HEK293T (cell line): ENCODE results near the gene PRLHR.

Source experiments
- CTCF ChIA-PET: fragments of 350-600 bp; formaldehyde crosslinking; extraction: SDS; loops from one replicate; lab custom pipeline; 2021; ENCODE audit warnings: antibody characterized with exemption, inconsistent platforms; lab: Yijun Ruan, JAX
- POLR2A ChIA-PET: fragments of 350-600 bp; formaldehyde crosslinking; extraction: SDS; loops from one replicate; lab custom pipeline; 2020; ENCODE audit warnings: antibody characterized with exemption, inconsistent platforms; lab: Yijun Ruan, JAX
- DNase-seq: peaks from one replicate; pipeline ENCODE4 v3.0.0; 2012; ENCODE audit warnings: mixed read lengths; ENCODE audit errors: extremely low spot score
- ARNT ChIP-seq: fragments of 450-650 bp; IDR thresholded peaks from 2 replicates; pipeline ENCODE4 v1.6.1; 2017; ENCODE audit warnings: mild to moderate bottlenecking
- BHLHE40 ChIP-seq: fragments of 450-650 bp; IDR thresholded peaks from 2 replicates; pipeline ENCODE4 v1.6.1; 2016; ENCODE audit warnings: mild to moderate bottlenecking, moderate library complexity, borderline replicate concordance
- CTBP1 ChIP-seq: fragments of 450-650 bp; IDR thresholded peaks from 2 replicates; pipeline ENCODE4 v1.6.1; 2016; ENCODE audit warnings: borderline replicate concordance
- ELF4 ChIP-seq: fragments of 450-650 bp; IDR thresholded peaks from 2 replicates; pipeline ENCODE4 v1.6.1; 2017; ENCODE audit warnings: antibody characterized with exemption
- FOXA1 ChIP-seq: fragments of 450-650 bp; IDR thresholded peaks from 2 replicates; pipeline ENCODE4 v1.6.1; 2016; ENCODE audit warnings: mild to moderate bottlenecking
- FOXK2 ChIP-seq: fragments of 450-650 bp; IDR thresholded peaks from 2 replicates; pipeline ENCODE4 v1.6.1; 2016; ENCODE audit warnings: mild to moderate bottlenecking
- FOXM1 ChIP-seq: fragments of 450-650 bp; IDR thresholded peaks from 2 replicates; pipeline ENCODE4 v1.6.1; 2017; ENCODE audit warnings: mild to moderate bottlenecking, borderline replicate concordance
- HDGF ChIP-seq: fragments of 450-650 bp; IDR thresholded peaks from 2 replicates; pipeline ENCODE4 v1.6.1; 2017; ENCODE audit warnings: antibody characterized with exemption, borderline replicate concordance
- L3MBTL2 ChIP-seq: fragments of 450-650 bp; conservative IDR thresholded peaks from 2 replicates; pipeline ENCODE4 v1.6.1; 2016; ENCODE audit warnings: mild to moderate bottlenecking
- LEF1 ChIP-seq: fragments of 450-650 bp; IDR thresholded peaks from 2 replicates; pipeline ENCODE4 v1.6.1; 2017; ENCODE audit warnings: mild to moderate bottlenecking, borderline replicate concordance
- NFRKB ChIP-seq: fragments of 450-650 bp; IDR thresholded peaks from 2 replicates; pipeline ENCODE4 v1.6.1; 2016; ENCODE audit warnings: mild to moderate bottlenecking, moderate library complexity
- PKNOX1 ChIP-seq: fragments of 450-650 bp; IDR thresholded peaks from 2 replicates; pipeline ENCODE4 v1.6.1; 2016
- SP1 ChIP-seq: fragments of 450-650 bp; IDR thresholded peaks from 2 replicates; pipeline ENCODE4 v1.6.1; 2017
- SUZ12 ChIP-seq: fragments of 450-650 bp; IDR thresholded peaks from 2 replicates; pipeline ENCODE4 v1.6.1; 2016; ENCODE audit warnings: mild to moderate bottlenecking
- TARDBP ChIP-seq: fragments of 450-650 bp; IDR thresholded peaks from 2 replicates; pipeline ENCODE4 v1.6.1; 2016
- ZNF384 ChIP-seq: fragments of 450-650 bp; IDR thresholded peaks from 2 replicates; pipeline ENCODE4 v1.6.1; 2016

The PRLHR gene

GRCh38 chr10:118546479-118546878 lies 49.0 kb downstream of the PRLHR start:
- CTCF ChIA-PET, result no interaction called here
- POLR2A ChIA-PET, result no interaction called here

GRCh38 chr10:118545381-118545780 lies 50.1 kb downstream of the PRLHR start:
- DNase-seq, result no peak
- CTCF ChIA-PET, result interaction anchor here (0.6 kb wide), 1 partner anchor 72 kb away, joined by 3 read pairs; no protein-coding TSS in a partner anchor
- POLR2A ChIA-PET, result no interaction called here
- no peak for TF ChIP-seq LEF1
- no peak for TF ChIP-seq ELF4
- TF ChIP-seq NFRKB, result no peak
- TF ChIP-seq L3MBTL2, result no peak
- no peak for TF ChIP-seq ZNF384
- TF ChIP-seq HDGF, result no peak
- no peak for TF ChIP-seq ARNT
- no peak for TF ChIP-seq FOXK2
- no peak for TF ChIP-seq PKNOX1
- no peak for TF ChIP-seq TARDBP
- no peak for TF ChIP-seq SUZ12

More at GRCh38 chr10:118546479-118546878, 49.0 kb downstream of the PRLHR start:
- no peak for DNase-seq
- TF ChIP-seq LEF1 (no peak), PKNOX1 (peak; percentile 84), ZNF384 (peak; percentile 55; the same call in 1 of the 2 replicates), ELF4 (no peak)

GRCh38 chr10:118544401-118544948 lies 51.0 kb downstream of the PRLHR start:
- TF ChIP-seq L3MBTL2, result no peak
- no peak for TF ChIP-seq NFRKB
- TF ChIP-seq ARNT, result no peak
- no peak for TF ChIP-seq LEF1
- no peak for DNase-seq
- CTCF ChIA-PET, result interaction anchor here (0.7 to 1.4 kb wide), 4 partner anchors 9 to 1047 kb away, joined by 3 to 4 read pairs (median 3); no protein-coding TSS in a partner anchor
- POLR2A ChIA-PET, result no interaction called here

GRCh38 chr10:118543714-118544400 lies 51.6 kb downstream of the PRLHR start:
- ChIA-PET CTCF (interaction anchor here (0.7 to 1.4 kb wide), 4 partner anchors 10 to 1047 kb away, joined by 3 to 4 read pairs (median 3); no protein-coding TSS in a partner anchor), POLR2A (no interaction called here)
- TF ChIP-seq HDGF (no peak), SP1 (no peak), FOXK2 (no peak), FOXA1 (no peak), PKNOX1 (no peak), CTBP1 (no peak), NFRKB (no peak), LEF1 (no peak), BHLHE40 (no peak), TARDBP (no peak), ELF4 (no peak), L3MBTL2 (no peak), SUZ12 (no peak), ZNF384 (no peak)
- peak; percentile 79 for DNase-seq

- ChIA-PET POLR2A (no interaction called here), CTCF (interaction anchor here (0.6 kb wide), 1 partner anchor 1632 kb away, joined by 3 read pairs; no protein-coding TSS in a partner anchor)
- TF ChIP-seq FOXM1 (no peak), NFRKB (no peak), PKNOX1 (no peak), ELF4 (no peak), CTBP1 (no peak), SP1 (no peak), LEF1 (no peak), L3MBTL2 (no peak), TARDBP (no peak), BHLHE40 (no peak), FOXA1 (no peak), FOXK2 (no peak), HDGF (no peak), ARNT (no peak), SUZ12 (no peak), ZNF384 (no peak)
- no peak for DNase-seq
These were observed 52.7 kb downstream of the PRLHR start for GRCh38 chr10:118542745-118543144.

- ChIA-PET POLR2A (no interaction called here), CTCF (no interaction called here)
- DNase-seq, result no peak
- no peak for TF ChIP-seq ARNT
These were observed 53.2 kb downstream of the PRLHR start for GRCh38 chr10:118542205-118542604.
